DOHH2 (cell line): ENCODE data around the gene HSFX4.
"Not testable (repeated sequence)": the region's sequence is repeated elsewhere in the genome, so short reads cannot be mapped to it uniquely, and the experiment has no call there.

ENCODE experiments used
- CTCF ChIP-seq: fragments of 200-600 bp; sonication (generic); IDR thresholded peaks from one replicate; pipeline ENCODE4 v1.5.1; 2014; ENCODE audit warnings: antibody characterized with exemption, mild to moderate bottlenecking, low read depth, low read length; ENCODE audit not compliant: poor library complexity, severe bottlenecking
- EZH2phosphoT487 ChIP-seq: fragments of 200-600 bp; sonication (generic); IDR thresholded peaks from 2 replicates; pipeline ENCODE4 v1.6.1; 2017; ENCODE audit warnings: borderline replicate concordance, mild to moderate bottlenecking, antibody characterized with exemption, low read length, moderate library complexity, mixed read lengths

GRCh38 chrX:149890828-149891227 is 38.5 kb upstream of the HSFX4 start:
- not testable (repeated sequence) for TF ChIP-seq CTCF, EZH2phosphoT487
